ENCODE data around the gene PLVAP. TPM values are rescaled to one million over a fixed set of nuclear protein-coding genes. Genes with fewer than 3 reads are reported as not detected.

Gene PLVAP
- total and polyA plus RNA-seq, 9 of the 15 experiments (the other 6 are each of a cell fraction or from before 2014, with no cell fraction given), result 0.09 to 0.84 (median 0.51) TPM; not detected in 4

DNA sequence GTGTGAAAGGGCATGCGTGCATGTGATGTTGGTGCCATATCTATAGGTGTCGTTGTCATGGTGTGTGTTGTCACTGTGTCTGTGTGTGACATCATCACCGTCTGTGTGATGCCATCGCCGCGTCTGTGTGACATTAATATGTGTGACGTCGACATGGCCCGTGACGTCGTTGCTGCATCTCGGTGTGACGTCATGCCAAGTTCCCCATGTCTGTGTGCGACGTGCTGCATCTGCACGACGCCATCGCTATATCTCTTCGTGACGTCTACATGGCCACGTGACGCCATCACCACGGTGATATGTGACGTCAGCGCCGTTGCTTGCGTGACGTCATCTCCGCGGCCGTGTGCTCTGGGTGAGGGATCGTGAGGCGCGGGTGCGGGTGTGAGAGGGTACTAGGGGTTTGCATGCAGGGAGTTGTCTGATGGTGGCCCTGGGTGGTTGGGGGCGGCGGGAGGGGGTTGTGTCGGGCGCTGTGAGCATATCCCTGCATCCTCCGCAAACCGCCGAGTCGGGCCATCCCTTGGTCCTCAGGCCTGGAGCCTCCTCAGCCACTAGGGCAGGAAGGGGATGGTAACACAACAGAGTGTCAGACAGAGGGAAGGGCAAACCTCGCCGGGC is 25.2 kb downstream of the PLVAP start (continued):
- TF ChIP-seq ID3 (CRISPR knock-in tag; IDR thresholded peaks at IDR 0.05), result no peak
- TF ChIP-seq ID3 (tag; IDR thresholded peaks at IDR 0.05), result peak; percentile 73; the same call in 1 of the 2 replicates
- TF ChIP-seq FOXJ2 (tag; IDR thresholded peaks at IDR 0.05), result no peak
- no peak; the same call in 1 of the 2 replicates for TF ChIP-seq XRCC5 (IDR thresholded peaks at IDR 0.05; ENCODE audit: low read depth, low read length)
- TF ChIP-seq TCF7L2 (IDR thresholded peaks at IDR 0.05; ENCODE audit: low read depth, low read length), result no peak
- TF ChIP-seq ZNF766 (CRISPR knock-in tag; conservative IDR thresholded peaks at IDR 0.05), result no peak
- TF ChIP-seq DPF2 (IDR thresholded peaks at IDR 0.05), result no peak; the same call in 1 of the 2 replicates
- TF ChIP-seq ZNF551 (CRISPR knock-in tag; IDR thresholded peaks at IDR 0.05), result no peak
- TF ChIP-seq CSDE1 (IDR thresholded peaks at IDR 0.05), result peak in 1 of 2 experiments; percentile 97; a peak in 2 of 4 replicates
- no peak for TF ChIP-seq ZNF23 (CRISPR knock-in tag; IDR thresholded peaks at IDR 0.05)
- no peak for TF ChIP-seq BCL6 (CRISPR knock-in tag; IDR thresholded peaks at IDR 0.05)
- TF ChIP-seq, protein P1, sequence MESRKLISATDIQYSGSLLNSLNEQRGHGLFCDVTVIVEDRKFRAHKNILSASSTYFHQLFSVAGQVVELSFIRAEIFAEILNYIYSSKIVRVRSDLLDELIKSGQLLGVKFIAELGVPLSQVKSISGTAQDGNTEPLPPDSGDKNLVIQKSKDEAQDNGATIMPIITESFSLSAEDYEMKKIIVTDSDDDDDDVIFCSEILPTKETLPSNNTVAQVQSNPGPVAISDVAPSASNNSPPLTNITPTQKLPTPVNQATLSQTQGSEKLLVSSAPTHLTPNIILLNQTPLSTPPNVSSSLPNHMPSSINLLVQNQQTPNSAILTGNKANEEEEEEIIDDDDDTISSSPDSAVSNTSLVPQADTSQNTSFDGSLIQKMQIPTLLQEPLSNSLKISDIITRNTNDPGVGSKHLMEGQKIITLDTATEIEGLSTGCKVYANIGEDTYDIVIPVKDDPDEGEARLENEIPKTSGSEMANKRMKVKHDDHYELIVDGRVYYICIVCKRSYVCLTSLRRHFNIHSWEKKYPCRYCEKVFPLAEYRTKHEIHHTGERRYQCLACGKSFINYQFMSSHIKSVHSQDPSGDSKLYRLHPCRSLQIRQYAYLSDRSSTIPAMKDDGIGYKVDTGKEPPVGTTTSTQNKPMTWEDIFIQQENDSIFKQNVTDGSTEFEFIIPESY (CRISPR knock-in tag; IDR thresholded peaks at IDR 0.05), result peak; percentile 88
- peak; percentile 100 for TF ChIP-seq TARDBP (IDR thresholded peaks at IDR 0.05)
- peak; percentile 73 for TF ChIP-seq NR2C2 (CRISPR knock-in tag; IDR thresholded peaks at IDR 0.05)
- no peak for TF ChIP-seq NR2C2 (tag; IDR thresholded peaks at IDR 0.05)
- TF ChIP-seq PCBP2 (IDR thresholded peaks at IDR 0.05; ENCODE audit: low read depth, low read length, poor library complexity, severe bottlenecking), result no peak
- TF ChIP-seq BCOR (IDR thresholded peaks at IDR 0.05), result peak; percentile 29; the same call in 1 of the 2 replicates
- no peak for TF ChIP-seq ZNF57 (CRISPR knock-in tag; IDR thresholded peaks at IDR 0.05)
- TF ChIP-seq, protein P2, sequence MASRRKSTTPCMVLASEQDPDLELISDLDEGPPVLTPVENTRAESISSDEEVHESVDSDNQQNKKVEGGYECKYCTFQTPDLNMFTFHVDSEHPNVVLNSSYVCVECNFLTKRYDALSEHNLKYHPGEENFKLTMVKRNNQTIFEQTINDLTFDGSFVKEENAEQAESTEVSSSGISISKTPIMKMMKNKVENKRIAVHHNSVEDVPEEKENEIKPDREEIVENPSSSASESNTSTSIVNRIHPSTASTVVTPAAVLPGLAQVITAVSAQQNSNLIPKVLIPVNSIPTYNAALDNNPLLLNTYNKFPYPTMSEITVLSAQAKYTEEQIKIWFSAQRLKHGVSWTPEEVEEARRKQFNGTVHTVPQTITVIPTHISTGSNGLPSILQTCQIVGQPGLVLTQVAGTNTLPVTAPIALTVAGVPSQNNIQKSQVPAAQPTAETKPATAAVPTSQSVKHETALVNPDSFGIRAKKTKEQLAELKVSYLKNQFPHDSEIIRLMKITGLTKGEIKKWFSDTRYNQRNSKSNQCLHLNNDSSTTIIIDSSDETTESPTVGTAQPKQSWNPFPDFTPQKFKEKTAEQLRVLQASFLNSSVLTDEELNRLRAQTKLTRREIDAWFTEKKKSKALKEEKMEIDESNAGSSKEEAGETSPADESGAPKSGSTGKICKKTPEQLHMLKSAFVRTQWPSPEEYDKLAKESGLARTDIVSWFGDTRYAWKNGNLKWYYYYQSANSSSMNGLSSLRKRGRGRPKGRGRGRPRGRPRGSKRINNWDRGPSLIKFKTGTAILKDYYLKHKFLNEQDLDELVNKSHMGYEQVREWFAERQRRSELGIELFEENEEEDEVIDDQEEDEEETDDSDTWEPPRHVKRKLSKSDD (conservative IDR thresholded peaks at IDR 0.05; ENCODE audit: low read length), result peak; percentile 96; the same call in 1 of the 2 replicates
- no peak for TF ChIP-seq SIX5 (IDR thresholded peaks at IDR 0.05; ENCODE audit: borderline replicate concordance in 1 of 2, insufficient read depth in 1 of 2, low read depth in 1 of 2, low read length in 2 of 2)
- peak; percentile 100 for TF ChIP-seq CREM (IDR thresholded peaks at IDR 0.05; ENCODE audit: low read depth)
- TF ChIP-seq GABPB1 (CRISPR knock-in tag; IDR thresholded peaks at IDR 0.05), result peak; percentile 85

Data from K562 (cell line).